HEK293 (cell line): Measurements from ENCODE around the gene ZNF605.

ENCODE experiments used
- CTCF ChIA-PET: fragments of 350-600 bp; formaldehyde crosslinking; extraction: SDS; loops from one replicate; lab custom pipeline; 2021; ENCODE audit warnings: antibody characterized with exemption; lab: Yijun Ruan, JAX
- POLR2A ChIA-PET: fragments of 300-600 bp; formaldehyde crosslinking; extraction: SDS; loops from one replicate; lab custom pipeline; 2020; ENCODE audit warnings: antibody characterized with exemption, inconsistent platforms; lab: Yijun Ruan, JAX
- H3K27ac ChIP-seq: fragments of 200-500 bp; sonication (Bioruptor generic); 2 replicates; pipeline ENCODE4 v1.5.1; 2014; ENCODE audit warnings: low read depth, low read length, control low read depth, inconsistent platforms; ENCODE audit errors: extremely low read depth
- H3K36me3 ChIP-seq, 2 experiments: fragments of 200-500 bp in 1 of 2; sonication (Bioruptor generic) in 1 of 2; 1 replicate in 1 of 2; 2 replicates in 1 of 2; pipeline ENCODE4 v1.5.1; 2014 to 2017; ENCODE audit warnings: inconsistent platforms in 2 of 2, low read length in 2 of 2; ENCODE audit not compliant: control insufficient read depth in 2 of 2, insufficient read depth in 1 of 2
- H3K4me1 ChIP-seq: fragments of 200-500 bp; sonication (Bioruptor generic); 2 replicates; pipeline ENCODE4 v1.5.1; 2014; ENCODE audit warnings: mild to moderate bottlenecking, low read length, inconsistent platforms; ENCODE audit not compliant: control insufficient read depth, insufficient read depth
- H3K4me3 ChIP-seq: 2 replicates; pipeline ENCODE4 v1.5.1; 2011; ENCODE audit warnings: low read depth, mild to moderate bottlenecking, control low read depth, low read length, moderate library complexity
- H3K9me3 ChIP-seq: fragments of 200-500 bp; sonication (Bioruptor generic); 2 replicates; pipeline ENCODE4 v1.5.1; 2014; ENCODE audit warnings: low read depth, low read length, inconsistent platforms; ENCODE audit not compliant: control insufficient read depth, insufficient read depth
- EGR2 ChIP-seq: fragments of 450-650 bp; formaldehyde crosslinking; IDR thresholded peaks from 2 replicates; pipeline ENCODE4 v1.5.1; 2016; ENCODE audit warnings: low read depth, missing biosample characterization, missing genetic modification characterization
- KLF1 ChIP-seq: fragments of 450-650 bp; formaldehyde crosslinking; IDR thresholded peaks from 2 replicates; pipeline ENCODE4 v1.5.1; 2016; ENCODE audit warnings: missing biosample characterization, missing genetic modification characterization
- ZEB2 ChIP-seq: fragments of 450-650 bp; formaldehyde crosslinking; IDR thresholded peaks from 2 replicates; pipeline ENCODE4 v1.5.1; 2016; ENCODE audit warnings: missing biosample characterization, missing genetic modification characterization
- ZFP41 ChIP-seq: fragments of 450-650 bp; formaldehyde crosslinking; IDR thresholded peaks from 2 replicates; pipeline ENCODE4 v1.5.1; 2016; ENCODE audit warnings: missing biosample characterization, missing genetic modification characterization, borderline replicate concordance
- ZNF10 ChIP-seq: fragments of 450-650 bp; formaldehyde crosslinking; IDR thresholded peaks from 2 replicates; pipeline ENCODE4 v1.5.1; 2017; ENCODE audit warnings: missing biosample characterization, missing genetic modification characterization
- ZNF138 ChIP-seq: fragments of 450-650 bp; formaldehyde crosslinking; IDR thresholded peaks from 2 replicates; pipeline ENCODE4 v1.5.1; 2016; ENCODE audit warnings: missing biosample characterization, missing genetic modification characterization, borderline replicate concordance
- ZNF184 ChIP-seq: fragments of 450-650 bp; IDR thresholded peaks from 2 replicates; pipeline ENCODE4 v1.5.1; 2018; ENCODE audit warnings: missing biosample characterization, mild to moderate bottlenecking, missing genetic modification characterization
- ZNF423 ChIP-seq: fragments of 450-650 bp; formaldehyde crosslinking; IDR thresholded peaks from 2 replicates; pipeline ENCODE4 v1.5.1; 2016; ENCODE audit warnings: missing biosample characterization, missing genetic modification characterization
- ZNF626 ChIP-seq: fragments of 450-650 bp; sonication (Bioruptor Pico); formaldehyde crosslinking; IDR thresholded peaks from 2 replicates; pipeline ENCODE4 v1.5.1; 2018; ENCODE audit warnings: missing biosample characterization, missing genetic modification characterization, inconsistent platforms
- ZNF654 ChIP-seq: fragments of 450-650 bp; formaldehyde crosslinking; IDR thresholded peaks from 2 replicates; pipeline ENCODE4 v1.5.1; 2016; ENCODE audit warnings: low read depth, missing biosample characterization, missing genetic modification characterization
- ZNF664 ChIP-seq: fragments of 450-650 bp; formaldehyde crosslinking; IDR thresholded peaks from 2 replicates; pipeline ENCODE4 v1.5.1; 2016; ENCODE audit warnings: missing biosample characterization, missing genetic modification characterization
- ZNF707 ChIP-seq: fragments of 450-650 bp; formaldehyde crosslinking; IDR thresholded peaks from 2 replicates; pipeline ENCODE4 v1.5.1; 2016; ENCODE audit warnings: missing biosample characterization, missing genetic modification characterization
- ZNF791 ChIP-seq: fragments of 450-650 bp; formaldehyde crosslinking; IDR thresholded peaks from 2 replicates; pipeline ENCODE4 v1.5.1; 2016; ENCODE audit warnings: missing biosample characterization, missing genetic modification characterization
- ZXDB ChIP-seq: fragments of 450-650 bp; formaldehyde crosslinking; IDR thresholded peaks from 2 replicates; pipeline ENCODE4 v1.5.1; 2016; ENCODE audit warnings: missing biosample characterization, missing genetic modification characterization
- TF ChIP-seq, protein P1 (sequence below): fragments of 450-650 bp; formaldehyde crosslinking; IDR thresholded peaks from 2 replicates; pipeline ENCODE4 v1.5.1; 2017; ENCODE audit warnings: missing biosample characterization, missing genetic modification characterization
- TF ChIP-seq, protein P2 (sequence below): fragments of 450-650 bp; formaldehyde crosslinking; conservative IDR thresholded peaks from 2 replicates; pipeline ENCODE4 v1.5.1; 2016; ENCODE audit warnings: low read depth, missing biosample characterization, missing genetic modification characterization
- TF ChIP-seq, protein P3 (sequence below): fragments of 450-650 bp; formaldehyde crosslinking; IDR thresholded peaks from 2 replicates; pipeline ENCODE4 v1.5.1; 2016; ENCODE audit warnings: missing biosample characterization, missing genetic modification characterization
- TF ChIP-seq, protein P4 (sequence below): fragments of 450-650 bp; formaldehyde crosslinking; IDR thresholded peaks from 2 replicates; pipeline ENCODE4 v1.5.1; 2016; ENCODE audit warnings: missing biosample characterization, missing genetic modification characterization
- TF ChIP-seq, protein P5 (sequence below): fragments of 450-650 bp; formaldehyde crosslinking; IDR thresholded peaks from 2 replicates; pipeline ENCODE4 v1.5.1; 2016; ENCODE audit warnings: missing biosample characterization, missing genetic modification characterization, low read depth

The ZNF605 gene

DNA sequence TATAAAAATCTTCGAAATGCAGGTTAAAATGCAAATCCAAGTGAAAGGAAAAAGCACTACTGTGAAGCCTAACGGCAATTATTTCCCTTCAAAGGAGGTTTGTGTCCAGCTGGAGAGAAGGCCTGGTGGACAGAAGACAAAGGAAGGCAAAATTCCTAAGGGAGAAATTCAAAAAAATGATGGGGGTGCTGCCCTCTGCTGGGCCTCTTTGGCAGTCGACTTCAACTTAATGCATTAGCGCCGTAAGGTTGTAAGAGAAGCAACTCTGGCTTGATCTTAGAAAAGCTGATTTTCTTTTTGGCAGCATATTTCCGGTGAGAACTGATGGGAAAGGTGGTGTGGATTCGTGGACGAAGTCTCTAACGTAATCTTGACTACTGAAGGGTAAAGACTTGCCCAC lies 34.4 kb downstream of the ZNF605 start:
- TF ChIP-seq ZNF654 (tag by site-specific recombination) (peak; percentile 17; the same call in 1 of the 2 replicates), ZNF138 (no peak)
- no peaks in the 10 kb centered on the region for H3K36me3 ChIP-seq
- H3K9me3 ChIP-seq, result peaks cover 6% of the 10 kb centered on the region
- H3K4me1 ChIP-seq, result no peaks in the 10 kb centered on the region
- ChIA-PET POLR2A (no interaction called here), CTCF (interaction anchor here (0.9 to 1.1 kb wide), 2 partner anchors 23 to 259 kb away, joined by 3 to 4 read pairs; partner anchors contain the start of gene ZNF268)
- no peak overlapping the region for H3K4me3 ChIP-seq
- no peak overlapping the region for H3K27ac ChIP-seq

DNA sequence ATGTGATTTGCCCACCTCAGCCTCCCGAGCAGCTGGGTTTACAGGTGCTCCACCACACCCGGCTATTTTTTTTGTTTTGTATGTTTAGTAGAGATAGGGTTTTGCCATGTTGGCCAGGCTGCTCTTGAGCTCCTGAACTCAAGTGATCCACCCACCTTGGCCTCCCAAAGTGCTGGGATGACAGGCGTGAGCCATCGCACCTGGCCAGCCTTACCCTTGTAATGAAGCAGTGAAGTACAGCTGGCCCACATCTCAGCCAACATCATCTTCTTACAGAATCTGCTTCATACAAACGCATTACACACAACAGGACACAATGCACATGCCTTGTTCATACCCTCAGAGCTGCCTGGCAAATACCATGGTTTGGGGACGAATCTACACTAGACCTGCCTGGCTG lies 37.4 kb downstream of the ZNF605 start:
- no peaks in the 10 kb centered on the region for H3K36me3 ChIP-seq
- no peak overlapping the region for H3K27ac ChIP-seq
- H3K9me3 ChIP-seq, result no peaks in the 10 kb centered on the region
- H3K4me3 ChIP-seq, result no peak overlapping the region
- ChIA-PET POLR2A (no interaction called here), CTCF (no interaction called here)
- no peak for TF ChIP-seq ZEB2 (tag by site-specific recombination)
- TF ChIP-seq ZNF707 (tag by site-specific recombination), result no peak
- no peak for TF ChIP-seq ZNF791
- no peak for TF ChIP-seq ZNF664 (tag by site-specific recombination)
- no peak for TF ChIP-seq ZFP41 (tag by site-specific recombination)
- no peak for TF ChIP-seq ZNF184 (tag by site-specific recombination)
- TF ChIP-seq, protein P1, sequence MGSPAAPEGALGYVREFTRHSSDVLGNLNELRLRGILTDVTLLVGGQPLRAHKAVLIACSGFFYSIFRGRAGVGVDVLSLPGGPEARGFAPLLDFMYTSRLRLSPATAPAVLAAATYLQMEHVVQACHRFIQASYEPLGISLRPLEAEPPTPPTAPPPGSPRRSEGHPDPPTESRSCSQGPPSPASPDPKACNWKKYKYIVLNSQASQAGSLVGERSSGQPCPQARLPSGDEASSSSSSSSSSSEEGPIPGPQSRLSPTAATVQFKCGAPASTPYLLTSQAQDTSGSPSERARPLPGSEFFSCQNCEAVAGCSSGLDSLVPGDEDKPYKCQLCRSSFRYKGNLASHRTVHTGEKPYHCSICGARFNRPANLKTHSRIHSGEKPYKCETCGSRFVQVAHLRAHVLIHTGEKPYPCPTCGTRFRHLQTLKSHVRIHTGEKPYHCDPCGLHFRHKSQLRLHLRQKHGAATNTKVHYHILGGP (tag by site-specific recombination), result no peak
- no peak for TF ChIP-seq ZXDB (tag by site-specific recombination)
- TF ChIP-seq, protein P2, sequence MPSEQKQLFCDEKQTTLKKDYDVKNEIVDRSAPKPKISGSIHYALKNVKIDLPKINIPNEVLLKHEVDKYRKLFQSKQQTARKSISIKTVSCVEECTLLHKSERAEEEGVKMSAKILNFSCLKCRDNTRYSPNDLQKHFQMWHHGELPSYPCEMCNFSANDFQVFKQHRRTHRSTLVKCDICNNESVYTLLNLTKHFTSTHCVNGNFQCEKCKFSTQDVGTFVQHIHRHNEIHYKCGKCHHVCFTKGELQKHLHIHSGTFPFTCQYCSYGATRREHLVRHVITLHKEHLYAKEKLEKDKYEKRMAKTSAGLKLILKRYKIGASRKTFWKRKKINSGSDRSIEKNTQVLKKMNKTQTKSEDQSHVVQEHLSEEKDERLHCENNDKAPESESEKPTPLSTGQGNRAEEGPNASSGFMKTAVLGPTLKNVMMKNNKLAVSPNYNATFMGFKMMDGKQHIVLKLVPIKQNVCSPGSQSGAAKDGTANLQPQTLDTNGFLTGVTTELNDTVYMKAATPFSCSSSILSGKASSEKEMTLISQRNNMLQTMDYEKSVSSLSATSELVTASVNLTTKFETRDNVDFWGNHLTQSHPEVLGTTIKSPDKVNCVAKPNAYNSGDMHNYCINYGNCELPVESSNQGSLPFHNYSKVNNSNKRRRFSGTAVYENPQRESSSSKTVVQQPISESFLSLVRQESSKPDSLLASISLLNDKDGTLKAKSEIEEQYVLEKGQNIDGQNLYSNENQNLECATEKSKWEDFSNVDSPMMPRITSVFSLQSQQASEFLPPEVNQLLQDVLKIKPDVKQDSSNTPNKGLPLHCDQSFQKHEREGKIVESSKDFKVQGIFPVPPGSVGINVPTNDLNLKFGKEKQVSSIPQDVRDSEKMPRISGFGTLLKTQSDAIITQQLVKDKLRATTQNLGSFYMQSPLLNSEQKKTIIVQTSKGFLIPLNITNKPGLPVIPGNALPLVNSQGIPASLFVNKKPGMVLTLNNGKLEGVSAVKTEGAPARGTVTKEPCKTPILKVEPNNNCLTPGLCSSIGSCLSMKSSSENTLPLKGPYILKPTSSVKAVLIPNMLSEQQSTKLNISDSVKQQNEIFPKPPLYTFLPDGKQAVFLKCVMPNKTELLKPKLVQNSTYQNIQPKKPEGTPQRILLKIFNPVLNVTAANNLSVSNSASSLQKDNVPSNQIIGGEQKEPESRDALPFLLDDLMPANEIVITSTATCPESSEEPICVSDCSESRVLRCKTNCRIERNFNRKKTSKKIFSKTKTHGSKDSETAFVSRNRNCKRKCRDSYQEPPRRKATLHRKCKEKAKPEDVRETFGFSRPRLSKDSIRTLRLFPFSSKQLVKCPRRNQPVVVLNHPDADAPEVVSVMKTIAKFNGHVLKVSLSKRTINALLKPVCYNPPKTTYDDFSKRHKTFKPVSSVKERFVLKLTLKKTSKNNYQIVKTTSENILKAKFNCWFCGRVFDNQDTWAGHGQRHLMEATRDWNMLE, result no peak
- TF ChIP-seq, protein P3, sequence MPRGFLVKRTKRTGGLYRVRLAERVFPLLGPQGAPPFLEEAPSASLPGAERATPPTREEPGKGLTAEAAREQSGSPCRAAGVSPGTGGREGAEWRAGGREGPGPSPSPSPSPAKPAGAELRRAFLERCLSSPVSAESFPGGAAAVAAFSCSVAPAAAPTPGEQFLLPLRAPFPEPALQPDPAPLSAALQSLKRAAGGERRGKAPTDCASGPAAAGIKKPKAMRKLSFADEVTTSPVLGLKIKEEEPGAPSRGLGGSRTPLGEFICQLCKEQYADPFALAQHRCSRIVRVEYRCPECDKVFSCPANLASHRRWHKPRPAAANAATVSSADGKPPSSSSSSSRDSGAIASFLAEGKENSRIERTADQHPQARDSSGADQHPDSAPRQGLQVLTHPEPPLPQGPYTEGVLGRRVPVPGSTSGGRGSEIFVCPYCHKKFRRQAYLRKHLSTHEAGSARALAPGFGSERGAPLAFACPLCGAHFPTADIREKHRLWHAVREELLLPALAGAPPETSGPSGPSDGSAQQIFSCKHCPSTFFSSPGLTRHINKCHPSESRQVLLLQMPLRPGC, result no peak
- TF ChIP-seq, protein P4, sequence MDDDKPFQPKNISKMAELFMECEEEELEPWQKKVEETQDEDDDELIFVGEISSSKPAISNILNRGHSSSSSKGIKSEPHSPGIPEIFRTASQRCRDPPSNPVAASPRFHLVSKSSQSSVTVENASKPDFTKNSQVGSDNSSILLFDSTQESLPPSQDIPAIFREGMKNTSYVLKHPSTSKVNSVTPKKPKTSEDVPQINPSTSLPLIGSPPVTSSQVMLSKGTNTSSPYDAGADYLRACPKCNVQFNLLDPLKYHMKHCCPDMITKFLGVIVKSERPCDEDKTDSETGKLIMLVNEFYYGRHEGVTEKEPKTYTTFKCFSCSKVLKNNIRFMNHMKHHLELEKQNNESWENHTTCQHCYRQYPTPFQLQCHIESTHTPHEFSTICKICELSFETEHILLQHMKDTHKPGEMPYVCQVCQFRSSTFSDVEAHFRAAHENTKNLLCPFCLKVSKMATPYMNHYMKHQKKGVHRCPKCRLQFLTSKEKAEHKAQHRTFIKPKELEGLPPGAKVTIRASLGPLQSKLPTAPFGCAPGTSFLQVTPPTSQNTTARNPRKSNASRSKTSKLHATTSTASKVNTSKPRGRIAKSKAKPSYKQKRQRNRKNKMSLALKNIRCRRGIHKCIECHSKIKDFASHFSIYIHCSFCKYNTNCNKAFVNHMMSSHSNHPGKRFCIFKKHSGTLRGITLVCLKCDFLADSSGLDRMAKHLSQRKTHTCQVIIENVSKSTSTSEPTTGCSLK (tag by site-specific recombination), result no peak
- TF ChIP-seq ZNF10 (tag by site-specific recombination), result no peak
- TF ChIP-seq ZNF423 (tag by site-specific recombination), result no peak
- TF ChIP-seq, protein P5, sequence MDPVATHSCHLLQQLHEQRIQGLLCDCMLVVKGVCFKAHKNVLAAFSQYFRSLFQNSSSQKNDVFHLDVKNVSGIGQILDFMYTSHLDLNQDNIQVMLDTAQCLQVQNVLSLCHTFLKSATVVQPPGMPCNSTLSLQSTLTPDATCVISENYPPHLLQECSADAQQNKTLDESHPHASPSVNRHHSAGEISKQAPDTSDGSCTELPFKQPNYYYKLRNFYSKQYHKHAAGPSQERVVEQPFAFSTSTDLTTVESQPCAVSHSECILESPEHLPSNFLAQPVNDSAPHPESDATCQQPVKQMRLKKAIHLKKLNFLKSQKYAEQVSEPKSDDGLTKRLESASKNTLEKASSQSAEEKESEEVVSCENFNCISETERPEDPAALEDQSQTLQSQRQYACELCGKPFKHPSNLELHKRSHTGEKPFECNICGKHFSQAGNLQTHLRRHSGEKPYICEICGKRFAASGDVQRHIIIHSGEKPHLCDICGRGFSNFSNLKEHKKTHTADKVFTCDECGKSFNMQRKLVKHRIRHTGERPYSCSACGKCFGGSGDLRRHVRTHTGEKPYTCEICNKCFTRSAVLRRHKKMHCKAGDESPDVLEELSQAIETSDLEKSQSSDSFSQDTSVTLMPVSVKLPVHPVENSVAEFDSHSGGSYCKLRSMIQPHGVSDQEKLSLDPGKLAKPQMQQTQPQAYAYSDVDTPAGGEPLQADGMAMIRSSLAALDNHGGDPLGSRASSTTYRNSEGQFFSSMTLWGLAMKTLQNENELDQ (tag by site-specific recombination), result no peak
- no peak for TF ChIP-seq EGR2 (tag by site-specific recombination)
- no peak for TF ChIP-seq KLF1 (tag by site-specific recombination)
- TF ChIP-seq ZNF626 (tag by site-specific recombination), result no peak
- H3K4me1 ChIP-seq, result no peaks in the 10 kb centered on the region
